ENCODE results near the gene GCM1.

- TF ChIP-seq, protein P1, sequence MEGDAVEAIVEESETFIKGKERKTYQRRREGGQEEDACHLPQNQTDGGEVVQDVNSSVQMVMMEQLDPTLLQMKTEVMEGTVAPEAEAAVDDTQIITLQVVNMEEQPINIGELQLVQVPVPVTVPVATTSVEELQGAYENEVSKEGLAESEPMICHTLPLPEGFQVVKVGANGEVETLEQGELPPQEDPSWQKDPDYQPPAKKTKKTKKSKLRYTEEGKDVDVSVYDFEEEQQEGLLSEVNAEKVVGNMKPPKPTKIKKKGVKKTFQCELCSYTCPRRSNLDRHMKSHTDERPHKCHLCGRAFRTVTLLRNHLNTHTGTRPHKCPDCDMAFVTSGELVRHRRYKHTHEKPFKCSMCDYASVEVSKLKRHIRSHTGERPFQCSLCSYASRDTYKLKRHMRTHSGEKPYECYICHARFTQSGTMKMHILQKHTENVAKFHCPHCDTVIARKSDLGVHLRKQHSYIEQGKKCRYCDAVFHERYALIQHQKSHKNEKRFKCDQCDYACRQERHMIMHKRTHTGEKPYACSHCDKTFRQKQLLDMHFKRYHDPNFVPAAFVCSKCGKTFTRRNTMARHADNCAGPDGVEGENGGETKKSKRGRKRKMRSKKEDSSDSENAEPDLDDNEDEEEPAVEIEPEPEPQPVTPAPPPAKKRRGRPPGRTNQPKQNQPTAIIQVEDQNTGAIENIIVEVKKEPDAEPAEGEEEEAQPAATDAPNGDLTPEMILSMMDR (IDR thresholded peaks at IDR 0.05), result no peak
- no peak for TF ChIP-seq POLR2A (IDR thresholded peaks at IDR 0.05; ENCODE audit: low read depth)
- TF ChIP-seq POLR2AphosphoS5 (IDR thresholded peaks at IDR 0.05), result no peak
- TF ChIP-seq EP300 (IDR thresholded peaks at IDR 0.05), result no peak
These were observed 23.8 kb upstream of the GCM1 start for GRCh38 chr6:53172468-53172803.

Measured in esophagus muscularis mucosa (tissue), 4 donors.